Left kidney (tissue), 2 donors: ENCODE measurements around the gene ELAVL2. TPM values are rescaled to one million over a fixed set of nuclear protein-coding genes. Genes with fewer than 3 reads are reported as not detected.

Experiments used
- DNase-seq: peaks from one replicate; pipeline ENCODE4 v3.0.0-alpha.2; 2013
- polyA plus RNA-seq: library from polyadenylated mRNA; unstranded; fragments of 120-200 nt; gene quantifications from one replicate; pipeline ENCODE4 v1.2.1, GENCODE V29; 2013; ENCODE audit not compliant: insufficient read length

ELAVL2 gene
- polyA plus RNA-seq, 1 donor = 5.0 TPM

GRCh38 chr9:23721466-23721865 lies 104.6 kb downstream of the ELAVL2 start:
- DNase-seq = no peak

GRCh38 chr9:23717505-23717904 lies 108.5 kb downstream of the ELAVL2 start:
- DNase-seq = no peak

DNA sequence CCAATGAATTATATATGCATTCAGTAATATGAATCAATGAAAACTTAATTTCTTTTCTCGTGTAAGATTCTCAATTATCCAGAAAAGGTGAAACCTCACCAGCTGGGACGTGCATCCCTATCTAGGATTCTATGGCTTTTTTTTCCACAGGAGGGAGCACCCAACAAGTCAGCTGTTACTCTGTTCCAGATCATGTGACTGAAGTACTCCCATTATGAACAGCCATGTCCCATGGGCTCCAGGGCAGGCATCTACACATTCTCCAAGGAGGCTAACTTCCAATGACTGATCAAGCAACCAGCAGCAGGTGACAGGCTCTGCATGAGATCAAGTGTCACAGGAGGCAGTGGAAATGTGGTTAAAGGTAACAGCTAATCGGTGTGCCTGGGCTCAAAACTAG lies 118.8 kb downstream of the ELAVL2 start:
- no peak for DNase-seq

- DNase-seq = no peak
These were observed 123.6 kb downstream of the ELAVL2 start for GRCh38 chr9:23702311-23702922.

DNA sequence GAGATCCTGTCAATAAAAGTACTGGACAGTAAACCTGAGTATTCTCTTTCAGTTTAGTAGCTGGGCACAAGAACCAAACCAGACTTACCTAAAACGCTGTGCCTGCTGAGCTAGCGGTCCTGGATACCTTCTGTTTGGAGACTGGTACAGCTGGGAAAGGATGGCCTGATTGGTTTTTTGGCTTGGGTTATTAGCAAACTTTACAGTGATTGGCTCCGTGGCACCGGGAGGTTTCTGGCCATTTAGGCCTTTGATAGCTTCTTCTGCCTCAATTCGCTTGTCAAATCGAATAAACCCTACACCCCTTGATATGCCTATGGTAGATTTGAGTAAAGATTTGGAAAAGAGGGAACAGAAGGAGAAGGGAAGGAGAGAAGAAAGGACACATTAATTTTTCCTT lies 124.7 kb downstream of the ELAVL2 start:
- DNase-seq = no peak

GRCh38 chr9:23700359-23700758 lies 125.7 kb downstream of the ELAVL2 start:
- DNase-seq = no peak

GRCh38 chr9:23698161-23698560 lies 127.9 kb downstream of the ELAVL2 start:
- no peak for DNase-seq

GRCh38 chr9:23695572-23695971 lies 130.5 kb downstream of the ELAVL2 start:
- no peak for DNase-seq

GRCh38 chr9:23693374-23693773 lies 132.7 kb downstream of the ELAVL2 start:
- no peak for DNase-seq

- no peak for DNase-seq
These were observed 139.1 kb downstream of the ELAVL2 start for GRCh38 chr9:23686896-23687295.

- DNase-seq = no peak
These were observed 139.8 kb downstream of the ELAVL2 start for GRCh38 chr9:23686257-23686656.

- no peak for DNase-seq
These were observed 142.4 kb downstream of the ELAVL2 start for GRCh38 chr9:23683611-23684061.

DNA sequence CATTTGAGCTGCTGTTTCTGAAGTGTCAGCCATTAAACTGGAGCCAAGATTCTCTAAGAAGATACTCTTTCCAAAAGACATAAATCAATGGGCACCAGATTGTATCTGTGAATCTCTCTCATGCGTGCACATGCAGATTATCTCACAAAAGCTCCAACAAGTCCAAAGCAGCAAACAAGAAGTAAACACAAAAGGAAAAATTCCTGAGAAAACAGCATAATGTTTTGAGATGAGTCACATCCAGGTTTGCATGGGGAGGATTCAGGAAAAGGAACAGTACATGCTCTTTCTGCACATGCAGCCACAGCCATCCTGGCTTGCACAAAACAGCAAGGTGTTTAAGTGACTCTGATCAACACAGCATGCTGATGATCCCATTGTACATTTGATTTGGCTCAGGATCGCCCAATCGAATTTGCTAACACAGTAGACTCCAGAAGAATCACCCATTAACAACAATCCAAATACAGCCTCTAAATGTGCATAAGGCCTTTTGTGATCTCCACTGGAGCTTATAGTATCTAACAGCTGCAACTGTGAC lies 143.1 kb downstream of the ELAVL2 start:
- peak; percentile 28 for DNase-seq

DNA sequence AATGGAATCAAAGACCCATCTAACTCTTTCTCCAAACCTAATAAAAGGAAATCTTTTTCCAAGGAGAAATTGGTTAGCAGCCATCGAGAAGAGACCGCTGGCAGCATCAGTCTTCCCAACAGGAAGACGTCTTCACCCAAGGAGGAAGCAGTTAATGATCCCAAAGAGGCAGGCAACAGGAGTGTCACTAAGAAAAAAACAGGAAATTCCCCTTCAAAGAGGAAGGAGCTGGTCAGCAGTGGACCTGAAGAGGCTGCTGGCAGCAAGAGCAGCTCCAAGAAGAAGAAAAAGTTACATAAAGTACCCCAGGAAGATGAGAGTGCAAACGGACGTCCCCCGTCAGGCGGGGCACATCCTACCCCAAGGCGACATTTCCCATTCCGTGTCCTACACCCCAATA lies 143.7 kb downstream of the ELAVL2 start:
- peak; percentile 3 for DNase-seq

DNA sequence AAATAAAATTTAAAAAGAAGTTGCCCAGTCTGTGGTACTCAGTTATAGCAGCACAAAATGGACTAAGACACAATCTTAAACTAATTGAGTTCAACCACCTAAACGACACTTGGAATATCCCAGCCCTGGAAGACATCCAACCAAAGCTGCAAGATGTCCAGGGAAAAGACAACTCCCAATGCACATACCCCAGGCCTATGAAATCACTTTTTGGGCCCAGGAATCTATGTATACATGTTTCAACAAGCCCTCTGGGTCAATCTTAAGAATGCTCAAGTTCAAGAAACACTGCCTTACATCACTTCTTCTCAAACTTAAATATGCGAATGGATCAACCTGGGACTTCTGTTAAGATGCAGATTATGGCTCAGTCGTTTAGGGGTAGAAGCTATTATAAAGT lies 148.6 kb downstream of the ELAVL2 start:
- DNase-seq = no peak

- no peak for DNase-seq
These were observed 151.9 kb downstream of the ELAVL2 start for GRCh38 chr9:23674016-23674585.

- DNase-seq = peak; percentile 1
These were observed 153.9 kb downstream of the ELAVL2 start for GRCh38 chr9:23672151-23672550.

GRCh38 chr9:23669776-23670175 lies 156.3 kb downstream of the ELAVL2 start:
- DNase-seq = no peak

DNA sequence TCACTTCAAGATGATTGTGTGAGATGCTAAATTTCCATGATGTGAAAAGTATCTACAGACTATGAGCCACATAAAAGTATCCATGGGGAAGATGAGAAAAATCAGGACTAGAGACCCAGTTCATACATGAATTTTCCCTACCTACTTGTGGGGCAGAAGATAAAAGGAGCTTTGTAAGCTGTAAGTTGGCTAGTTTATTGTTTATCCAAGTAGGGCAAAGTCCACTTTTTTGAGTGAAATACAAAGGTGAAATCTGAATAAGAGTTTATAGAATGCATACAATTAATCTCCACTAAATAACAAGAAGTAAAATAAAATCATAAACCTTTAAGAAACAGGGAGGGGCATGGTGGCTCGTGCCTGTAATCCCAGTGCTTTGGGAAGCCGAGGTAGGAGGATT lies 160.4 kb downstream of the ELAVL2 start:
- no peak for DNase-seq

GRCh38 chr9:23665051-23665450 lies 161.0 kb downstream of the ELAVL2 start:
- no peak for DNase-seq

DNA sequence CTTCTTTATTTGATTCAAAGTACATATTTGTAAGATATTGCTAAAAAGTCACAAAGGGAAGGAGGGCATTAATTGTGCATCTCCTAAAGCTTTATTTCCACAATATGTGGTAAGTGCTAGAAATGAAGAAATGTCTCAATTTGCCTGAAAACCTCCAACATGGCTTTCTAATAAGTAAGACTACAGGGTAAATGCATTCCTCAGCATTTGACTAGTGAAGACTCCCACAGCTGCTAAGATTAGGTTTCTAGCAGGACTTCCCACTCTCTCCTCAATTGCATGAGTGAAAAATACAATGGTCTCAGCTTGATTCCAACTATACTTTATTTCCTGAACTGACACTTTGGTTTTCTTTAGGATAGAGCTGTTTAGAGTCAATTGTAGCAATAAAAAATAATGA lies 162.1 kb downstream of the ELAVL2 start:
- no peak for DNase-seq

- no peak for DNase-seq
These were observed 162.5 kb downstream of the ELAVL2 start for GRCh38 chr9:23663536-23663935.

GRCh38 chr9:23663125-23663524 lies 162.9 kb downstream of the ELAVL2 start:
- DNase-seq = no peak

GRCh38 chr9:23662320-23662719 lies 163.7 kb downstream of the ELAVL2 start:
- DNase-seq = no peak
